Progenitor cell of endocrine pancreas (in vitro differentiated cells): ENCODE data around the gene STKLD1. TPM values are rescaled to one million over a fixed set of nuclear protein-coding genes. Genes with fewer than 3 reads are reported as not detected.

Source experiments
- DNase-seq: peaks from one replicate; pipeline ENCODE4 v3.0.0; 2021; ENCODE audit warnings: low spot score; ENCODE audit not compliant: unreplicated experiment
- H3K27ac Mint-ChIP-seq: 2 replicates; pipeline ENCODE4 v1.8.0; 2021; ENCODE audit warnings: mild to moderate bottlenecking, moderate library complexity, mixed read lengths
- H3K27me3 Mint-ChIP-seq: 2 replicates; pipeline ENCODE4 v1.8.0; 2021; ENCODE audit warnings: mixed read lengths
- H3K36me3 Mint-ChIP-seq: 2 replicates; pipeline ENCODE4 v1.8.0; 2022; ENCODE audit warnings: mixed read lengths; ENCODE audit not compliant: insufficient read depth
- H3K4me1 Mint-ChIP-seq: 2 replicates; pipeline ENCODE4 v1.8.0; 2021; ENCODE audit warnings: low read depth, mixed read lengths
- H3K4me3 Mint-ChIP-seq: 2 replicates; pipeline ENCODE4 v1.8.0; 2021; ENCODE audit warnings: low read depth, mild to moderate bottlenecking, moderate library complexity, mixed read lengths
- H3K9me3 Mint-ChIP-seq: 2 replicates; pipeline ENCODE4 v1.8.0; 2021; ENCODE audit warnings: low read depth, mixed read lengths
- total RNA-seq: library from RNA; stranded (reverse); gene quantifications from 2 replicates; pipeline ENCODE4 v1.2.1, GENCODE V29; 2021
- TF ChIP-seq, protein P1 (sequence below): fragments of 200-600 bp; sonication (generic); IDR thresholded peaks from one replicate; pipeline ENCODE4 v1.5.0; 2021; ENCODE audit warnings: antibody characterized with exemption, mild to moderate bottlenecking; ENCODE audit not compliant: unreplicated experiment

Gene STKLD1
- total RNA-seq, 1 donor from 2014 or later: 4.0 TPM

GRCh38 chr9:133393399-133393798 lies 17.2 kb downstream of the STKLD1 start:
- H3K36me3 Mint-ChIP-seq: no peaks in the 10 kb centered on the region
- H3K9me3 Mint-ChIP-seq: no peaks in the 10 kb centered on the region
- H3K4me3 Mint-ChIP-seq: no peak overlapping the region
- peaks cover 9% of the 10 kb centered on the region for H3K27me3 Mint-ChIP-seq
- peaks cover 4% of the 10 kb centered on the region for H3K4me1 Mint-ChIP-seq
- H3K27ac Mint-ChIP-seq: no peak overlapping the region
- TF ChIP-seq, protein P1, sequence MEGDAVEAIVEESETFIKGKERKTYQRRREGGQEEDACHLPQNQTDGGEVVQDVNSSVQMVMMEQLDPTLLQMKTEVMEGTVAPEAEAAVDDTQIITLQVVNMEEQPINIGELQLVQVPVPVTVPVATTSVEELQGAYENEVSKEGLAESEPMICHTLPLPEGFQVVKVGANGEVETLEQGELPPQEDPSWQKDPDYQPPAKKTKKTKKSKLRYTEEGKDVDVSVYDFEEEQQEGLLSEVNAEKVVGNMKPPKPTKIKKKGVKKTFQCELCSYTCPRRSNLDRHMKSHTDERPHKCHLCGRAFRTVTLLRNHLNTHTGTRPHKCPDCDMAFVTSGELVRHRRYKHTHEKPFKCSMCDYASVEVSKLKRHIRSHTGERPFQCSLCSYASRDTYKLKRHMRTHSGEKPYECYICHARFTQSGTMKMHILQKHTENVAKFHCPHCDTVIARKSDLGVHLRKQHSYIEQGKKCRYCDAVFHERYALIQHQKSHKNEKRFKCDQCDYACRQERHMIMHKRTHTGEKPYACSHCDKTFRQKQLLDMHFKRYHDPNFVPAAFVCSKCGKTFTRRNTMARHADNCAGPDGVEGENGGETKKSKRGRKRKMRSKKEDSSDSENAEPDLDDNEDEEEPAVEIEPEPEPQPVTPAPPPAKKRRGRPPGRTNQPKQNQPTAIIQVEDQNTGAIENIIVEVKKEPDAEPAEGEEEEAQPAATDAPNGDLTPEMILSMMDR: no peak
- DNase-seq: no peak

DNA sequence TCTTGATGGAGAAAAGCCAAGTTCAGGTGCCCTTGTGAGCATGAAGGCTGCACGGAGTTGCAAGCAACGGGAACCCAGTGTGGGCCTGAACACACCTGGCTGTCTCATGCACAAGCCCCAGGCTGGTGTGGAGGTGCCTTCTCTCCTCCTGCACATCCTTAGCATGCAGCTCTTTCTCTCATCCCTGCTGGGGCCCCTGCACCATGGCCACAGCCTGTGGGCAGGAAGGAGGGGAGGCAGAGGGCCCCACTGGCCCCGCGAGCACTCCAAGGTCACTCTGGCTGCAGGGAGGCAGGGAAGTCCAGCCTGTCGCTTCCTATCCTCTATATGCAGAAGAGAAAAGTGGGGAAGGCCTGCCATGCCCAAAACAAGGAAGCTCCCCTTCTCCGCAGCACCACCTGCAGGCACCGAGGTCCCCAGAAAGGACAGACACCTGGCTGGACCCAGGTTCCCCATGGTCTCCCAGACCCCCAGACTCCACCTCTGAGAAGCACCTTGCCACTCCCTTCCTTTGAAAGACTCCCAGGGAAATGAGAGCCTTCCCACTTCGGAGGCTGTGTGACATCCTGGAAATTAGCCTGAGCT lies 18.6 kb downstream of the STKLD1 start:
- Mint-ChIP-seq H3K9me3 (no peaks in the 10 kb centered on the region), H3K4me1 (peaks cover 3% of the 10 kb centered on the region), H3K36me3 (no peaks in the 10 kb centered on the region), H3K27me3 (peaks cover 9% of the 10 kb centered on the region), H3K27ac (no peak overlapping the region), H3K4me3 (no peak overlapping the region)
- DNase-seq: no peak
- TF ChIP-seq, protein P1: no peak

DNA sequence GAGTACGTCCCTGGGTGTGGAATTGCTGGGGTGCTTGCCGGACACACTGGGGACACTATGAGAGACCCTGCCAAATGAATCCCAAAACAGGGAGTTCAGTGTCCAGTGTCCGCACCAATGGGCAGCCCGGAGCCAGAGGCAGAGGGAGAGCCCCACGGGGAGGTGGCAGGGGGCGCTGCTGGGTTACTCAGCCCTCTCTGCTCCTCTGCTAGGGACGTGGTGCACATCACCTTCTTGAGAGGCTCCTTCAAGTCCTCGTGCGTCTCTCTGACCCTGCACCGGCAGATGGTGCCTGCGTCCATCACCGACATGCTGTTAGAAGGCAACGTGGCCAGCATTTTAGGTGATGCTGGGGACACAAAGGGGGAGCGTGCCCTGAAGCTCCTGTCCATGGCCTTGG lies 20.8 kb downstream of the STKLD1 start:
- H3K27ac Mint-ChIP-seq: no peak overlapping the region
- H3K4me3 Mint-ChIP-seq: no peak overlapping the region
- H3K36me3 Mint-ChIP-seq: no peaks in the 10 kb centered on the region
- TF ChIP-seq, protein P1: peak; percentile 46
- DNase-seq: no peak
- H3K4me1 Mint-ChIP-seq: no peaks in the 10 kb centered on the region
- no peaks in the 10 kb centered on the region for H3K9me3 Mint-ChIP-seq
- H3K27me3 Mint-ChIP-seq: peaks cover 9% of the 10 kb centered on the region

DNA sequence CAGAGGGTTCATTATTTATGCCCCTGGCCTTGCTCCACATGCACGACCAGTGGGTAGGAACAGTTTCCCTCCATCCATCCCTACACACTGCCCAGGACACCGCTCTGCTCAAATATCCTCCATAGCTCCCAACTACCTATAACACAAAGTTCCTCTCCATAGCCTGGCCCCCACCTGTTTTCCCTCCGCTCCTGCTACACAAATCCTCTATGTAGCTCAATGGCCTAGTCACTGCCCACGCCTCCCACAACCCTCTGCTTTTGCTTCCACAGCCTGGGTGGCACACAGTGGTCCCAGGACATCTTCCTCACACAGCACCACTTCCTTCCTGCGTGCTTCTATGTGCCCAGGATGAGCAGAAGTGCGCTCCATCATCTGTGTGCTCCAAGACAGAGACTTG lies 21.2 kb downstream of the STKLD1 start:
- H3K4me3 Mint-ChIP-seq: no peak overlapping the region
- no peak for DNase-seq
- H3K4me1 Mint-ChIP-seq: no peaks in the 10 kb centered on the region
- TF ChIP-seq, protein P1: no peak
- peak overlapping the region; percentile 47 for H3K27ac Mint-ChIP-seq
- H3K27me3 Mint-ChIP-seq: peaks cover 9% of the 10 kb centered on the region
- H3K36me3 Mint-ChIP-seq: no peaks in the 10 kb centered on the region
- H3K9me3 Mint-ChIP-seq: no peaks in the 10 kb centered on the region

GRCh38 chr9:133397895-133398294 lies 21.7 kb downstream of the STKLD1 start:
- no peak for DNase-seq
- no peak overlapping the region for H3K27ac Mint-ChIP-seq
- no peaks in the 10 kb centered on the region for H3K4me1 Mint-ChIP-seq
- TF ChIP-seq, protein P1: no peak
- H3K27me3 Mint-ChIP-seq: peaks cover 9% of the 10 kb centered on the region
- H3K4me3 Mint-ChIP-seq: no peak overlapping the region
- no peaks in the 10 kb centered on the region for H3K36me3 Mint-ChIP-seq
- H3K9me3 Mint-ChIP-seq: no peaks in the 10 kb centered on the region
